AG04449 (cell line): ENCODE measurements around the gene ZNF432.
"Not testable (repeated sequence)": the region's sequence is repeated elsewhere in the genome, so short reads cannot be mapped to it uniquely, and the experiment has no call there.

ENCODE experiments used
- CTCF ChIA-PET: fragments of 350-600 bp; formaldehyde crosslinking; extraction: SDS; loops from one replicate; lab custom pipeline; 2021; ENCODE audit warnings: antibody characterized with exemption; lab: Yijun Ruan, JAX
- POLR2A ChIA-PET: fragments of 400-600, 350-600 bp; formaldehyde crosslinking; extraction: SDS; loops from one replicate; lab custom pipeline; 2020; ENCODE audit warnings: antibody characterized with exemption, inconsistent platforms; lab: Yijun Ruan, JAX
- DNase-seq: peaks from one replicate; pipeline ENCODE4 v3.0.0-alpha.2; 2010; ENCODE audit warnings: low read depth, low spot score
- H3K4me3 ChIP-seq: 2 replicates; pipeline ENCODE4 v1.5.1; 2011; ENCODE audit warnings: low read depth, mild to moderate bottlenecking, control low read depth, low read length
- CTCF ChIP-seq: IDR thresholded peaks from one replicate; pipeline ENCODE4 v1.5.1; 2011; ENCODE audit warnings: mild to moderate bottlenecking, moderate library complexity, low read length, control low read depth, inconsistent platforms; ENCODE audit not compliant: insufficient read depth; ENCODE audit errors: missing control alignments

The ZNF432 gene

GRCh38 chr19:52028780-52029123 is 19.9 kb downstream of the ZNF432 start:
- no peak for DNase-seq
- peak overlapping the region; percentile 99 for H3K4me3 ChIP-seq
- POLR2A ChIA-PET: interaction anchor here (1.3 kb wide), 1 partner anchor 21 kb away, joined by 8 read pairs; the partner anchor contains the start of gene ZNF615
- CTCF ChIA-PET: no interaction called here
- no peak for TF ChIP-seq CTCF

- peak within 1 kb of the TSS; percentile 99 for H3K4me3 ChIP-seq
- POLR2A ChIA-PET: interaction anchor here (1.3 kb wide), 1 partner anchor 20 kb away, joined by 8 read pairs; the partner anchor contains the start of gene ZNF615
- peak; percentile 19 for DNase-seq
- CTCF ChIA-PET: no interaction called here
- TF ChIP-seq CTCF: no peak
Observed at GRCh38 chr19:52028027-52028779, 20.4 kb downstream of the ZNF432 start, which contains the start of gene ZNF614. ZNF614 (minus strand) TSS chr19:52028379; CDS start chr19:52025745, 2,634 bp downstream.

- CTCF ChIA-PET, POLR2A ChIA-PET: not testable (repeated sequence)
Observed at GRCh38 chr19:52026255-52026990, 22.2 kb downstream of the ZNF432 start.

GRCh38 chr19:52024478-52024877 is 24.2 kb downstream of the ZNF432 start:
- CTCF ChIA-PET, H3K4me3 ChIP-seq, POLR2A ChIA-PET, DNase-seq: not testable (repeated sequence)

More at GRCh38 chr19:52026255-52026990, 22.2 kb downstream of the ZNF432 start:
- DNase-seq, H3K4me3 ChIP-seq: not testable (repeated sequence)

GRCh38 chr19:52022193-52022592 is 26.4 kb downstream of the ZNF432 start:
- TF ChIP-seq CTCF: no peak
- CTCF ChIA-PET: no interaction called here

GRCh38 chr19:52020506-52020905 is 28.1 kb downstream of the ZNF432 start:
- no peak overlapping the region for H3K4me3 ChIP-seq
- no peak for TF ChIP-seq CTCF
- no peak for DNase-seq
- CTCF ChIA-PET: interaction anchor here (1.1 to 1.6 kb wide), 2 partner anchors 13 to 217 kb away, joined by 3 to 4 read pairs; partner anchors contain the start of gene ZNF615
- POLR2A ChIA-PET: no interaction called here

More at GRCh38 chr19:52022193-52022592, 26.4 kb downstream of the ZNF432 start:
- H3K4me3 ChIP-seq: no peak overlapping the region
- POLR2A ChIA-PET: no interaction called here
- DNase-seq: no peak

- TF ChIP-seq CTCF: no peak
Observed at GRCh38 chr19:52010674-52011073, 38.0 kb downstream of the ZNF432 start.

More at GRCh38 chr19:52010674-52011073, 38.0 kb downstream of the ZNF432 start:
- ChIA-PET POLR2A (no interaction called here), CTCF (no interaction called here)
- no peak for DNase-seq
- H3K4me3 ChIP-seq: no peak overlapping the region
